Raji (cell line): ENCODE measurements around the gene SNED1.

Experiments
- POLR2A ChIP-seq: IDR thresholded peaks from 2 replicates; pipeline ENCODE4 v1.6.1; 2011; ENCODE audit warnings: low read depth, low read length, control low read depth; ENCODE audit not compliant: insufficient read depth

The SNED1 gene

DNA sequence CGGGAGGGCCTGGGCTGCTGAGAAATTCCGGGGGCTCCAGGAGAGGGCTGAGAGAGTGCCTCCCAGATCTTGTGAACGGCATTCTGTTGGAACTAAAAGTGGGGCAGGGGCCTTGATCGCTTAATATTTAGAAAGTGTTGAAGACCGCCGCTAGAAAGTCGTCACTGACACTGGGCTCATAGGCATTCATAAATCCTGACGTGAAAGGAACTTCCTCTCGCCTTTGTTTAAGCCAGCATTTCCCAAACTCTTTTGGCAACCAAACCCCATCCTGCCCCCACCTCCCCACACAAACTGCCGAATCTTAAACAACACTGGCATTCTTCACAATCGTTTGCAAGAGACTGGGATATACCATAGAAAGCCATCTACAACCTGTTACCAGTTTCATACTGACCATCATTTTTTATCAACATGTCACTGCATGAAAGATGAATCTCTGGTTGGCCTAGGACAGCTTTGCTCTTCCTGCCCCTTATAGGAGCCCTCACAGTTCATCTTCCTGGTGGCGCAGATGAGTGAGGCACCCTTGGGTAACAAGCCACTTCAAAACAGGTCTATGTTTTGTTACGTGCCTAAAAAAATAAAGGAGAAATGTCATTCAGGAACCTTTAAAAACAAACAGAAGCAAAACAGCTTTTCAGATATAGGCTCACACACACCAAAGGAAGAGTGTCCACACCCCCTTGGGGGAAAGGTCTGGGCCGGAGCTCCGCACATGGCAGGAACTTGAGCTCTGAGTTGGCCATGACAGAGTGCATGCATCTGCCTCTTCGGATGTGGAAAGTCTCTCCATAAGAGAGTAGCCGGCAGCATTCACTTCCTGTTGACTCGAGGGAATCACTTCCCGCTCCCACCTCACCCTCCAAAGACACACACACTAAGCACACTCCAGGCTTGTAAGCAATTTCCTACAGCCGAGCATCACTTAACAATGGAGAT is 90.6 kb downstream of the SNED1 start:
- no peak for TF ChIP-seq POLR2A

DNA sequence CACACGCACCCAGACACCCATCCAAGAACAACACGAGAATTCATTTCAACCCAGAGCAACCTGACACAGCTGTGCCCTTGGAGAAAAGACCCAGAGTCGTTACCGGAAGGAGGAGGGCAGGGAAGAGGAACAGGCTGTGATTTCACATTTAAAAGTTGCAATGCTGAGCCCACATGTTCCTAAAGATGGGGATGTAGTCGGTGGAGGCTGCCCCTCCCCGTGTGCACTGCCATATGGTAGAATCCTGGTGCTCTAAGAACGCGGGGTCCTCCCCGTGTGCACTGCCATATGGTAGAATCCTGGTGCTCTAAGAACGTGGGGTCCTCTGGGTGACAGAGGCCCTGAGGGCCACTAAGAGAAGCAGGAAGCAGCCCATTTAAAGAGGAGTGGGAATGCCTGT is 92.8 kb downstream of the SNED1 start:
- TF ChIP-seq POLR2A: no peak

DNA sequence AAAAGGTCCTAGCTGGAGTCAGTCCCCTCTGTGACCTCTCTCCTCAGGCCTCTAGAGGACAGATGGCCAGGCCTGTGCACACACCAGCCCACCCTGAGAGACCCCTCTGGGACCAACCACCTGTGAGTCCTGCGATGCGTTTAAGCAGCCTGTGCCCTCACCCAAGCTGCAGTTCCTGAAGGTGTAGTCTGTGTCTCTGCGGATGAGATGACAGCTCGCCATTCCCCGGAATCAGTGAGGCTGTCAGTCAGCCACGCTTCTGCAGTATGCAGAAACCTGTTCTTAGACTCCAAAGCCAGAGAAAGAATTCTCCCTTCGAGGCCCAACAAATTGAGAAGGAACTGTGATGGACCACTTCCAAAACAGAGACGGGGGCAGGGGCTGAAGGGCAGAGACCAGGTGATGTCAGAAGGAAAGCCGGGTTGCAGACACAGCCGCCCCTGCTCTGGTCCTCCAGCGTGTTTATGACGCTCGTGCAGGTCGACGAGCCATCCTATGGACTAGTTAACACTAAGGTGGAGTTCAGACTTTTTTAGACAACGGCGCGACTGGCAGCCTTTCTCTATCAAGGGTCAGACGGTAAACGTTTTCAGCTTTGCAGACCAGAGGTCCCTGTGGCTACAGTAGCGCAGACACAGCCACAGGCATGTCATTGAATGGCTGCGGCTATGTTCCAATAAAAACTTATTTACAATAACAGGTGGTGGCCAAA is 93.5 kb downstream of the SNED1 start:
- no peak for TF ChIP-seq POLR2A

DNA sequence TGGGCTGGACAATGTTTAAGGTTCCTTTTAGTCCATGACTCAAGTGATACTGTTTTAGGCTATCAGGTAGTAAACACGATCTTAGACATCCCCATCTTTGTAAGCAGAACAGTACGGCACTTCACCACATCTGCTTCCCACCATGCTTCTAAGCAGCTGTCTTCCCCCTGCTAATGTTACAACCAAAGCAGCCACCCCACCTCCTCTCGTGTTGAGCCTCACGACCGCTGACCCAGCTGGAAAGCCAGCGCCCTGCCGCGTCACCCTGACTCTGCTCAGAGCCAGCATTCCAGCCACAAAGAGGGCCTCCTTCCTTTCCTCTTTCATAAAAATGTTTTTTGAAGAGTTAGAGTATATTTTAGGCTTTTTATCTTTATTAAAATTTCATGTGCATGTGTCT is 94.3 kb downstream of the SNED1 start:
- TF ChIP-seq POLR2A: no peak

DNA sequence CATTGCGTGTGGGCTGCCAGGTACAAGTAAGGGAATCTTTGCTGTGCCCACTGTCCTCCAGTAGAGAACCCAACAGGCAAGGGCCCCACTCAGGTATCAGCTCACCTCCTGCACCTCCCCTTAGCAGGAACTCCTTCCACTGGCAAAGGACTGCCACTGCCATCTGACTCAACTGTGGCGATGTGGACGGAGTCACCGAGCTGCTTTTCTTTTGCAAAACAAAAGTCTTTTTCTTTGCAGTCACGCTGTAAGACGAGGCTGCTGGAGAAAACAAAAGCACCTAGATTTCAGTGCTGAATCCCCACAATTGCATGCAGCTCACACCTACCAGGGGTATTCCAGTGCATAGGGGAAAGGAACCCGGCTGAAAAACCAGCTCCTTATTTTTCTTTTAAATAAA is 95.8 kb downstream of the SNED1 start:
- TF ChIP-seq POLR2A: no peak

GRCh38 chr2:241094924-241095420 is 96.6 kb downstream of the SNED1 start:
- no peak for TF ChIP-seq POLR2A

GRCh38 chr2:241095594-241096290 is 97.3 kb downstream of the SNED1 start:
- no peak for TF ChIP-seq POLR2A

- no peak for TF ChIP-seq POLR2A
These were observed 98.6 kb downstream of the SNED1 start for GRCh38 chr2:241096979-241097378.

DNA sequence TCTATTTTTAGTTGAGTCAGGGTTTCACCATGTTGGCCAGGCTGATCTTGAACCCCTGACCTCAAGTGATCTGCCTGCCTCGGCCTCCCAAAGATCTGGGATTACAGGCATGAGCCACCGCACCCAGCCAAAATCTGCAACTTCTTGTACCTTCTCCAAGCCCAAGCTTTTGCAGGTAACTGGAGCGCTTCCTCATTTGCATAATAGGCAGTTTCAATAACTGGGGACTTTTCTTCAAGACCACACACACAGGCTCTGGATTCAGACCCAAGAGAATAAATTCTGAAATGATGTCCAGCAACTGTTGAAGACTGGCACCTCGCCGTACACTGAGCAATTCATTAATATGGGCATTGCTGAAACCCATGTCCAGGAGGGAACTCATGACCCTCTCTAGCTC is 100.8 kb downstream of the SNED1 start:
- TF ChIP-seq POLR2A: no peak

DNA sequence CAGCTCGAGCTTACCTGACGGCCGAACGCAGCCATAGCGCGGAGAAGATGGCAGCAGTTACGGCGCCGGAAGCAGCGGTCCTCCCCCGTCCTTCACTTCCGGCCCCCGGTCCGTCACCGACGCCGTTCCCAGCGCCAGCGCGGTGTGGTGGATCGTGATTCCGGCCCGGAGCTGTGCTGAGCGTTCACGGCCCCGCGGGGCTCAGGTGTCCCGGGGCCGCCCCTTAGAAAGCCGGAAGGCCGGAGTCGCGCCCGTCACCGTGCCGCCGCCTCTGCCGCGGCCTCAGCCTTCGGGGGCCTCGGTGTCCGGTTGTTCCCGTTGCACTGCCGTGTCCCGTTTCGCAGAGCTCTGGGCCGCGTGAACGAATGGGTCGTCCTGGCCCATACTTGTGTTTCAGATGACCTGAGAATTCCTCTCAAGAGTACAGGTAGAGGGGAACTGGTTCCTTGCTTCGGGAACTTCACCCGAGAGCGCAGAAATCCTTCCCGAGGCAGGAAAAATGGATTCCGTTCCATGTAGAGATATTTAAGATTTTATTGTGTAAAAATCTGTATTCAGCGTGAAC is 103.9 kb downstream of the SNED1 start, which contains the start of gene MTERF4:
Gene MTERF4 (minus strand): TSS at position 49 of the 565 bp plus-strand sequence. CDS start 14 bp downstream, at position 35.
- peak; percentile 91 for TF ChIP-seq POLR2A

GRCh38 chr2:241103176-241103595 is 104.8 kb downstream of the SNED1 start:
- no peak for TF ChIP-seq POLR2A

DNA sequence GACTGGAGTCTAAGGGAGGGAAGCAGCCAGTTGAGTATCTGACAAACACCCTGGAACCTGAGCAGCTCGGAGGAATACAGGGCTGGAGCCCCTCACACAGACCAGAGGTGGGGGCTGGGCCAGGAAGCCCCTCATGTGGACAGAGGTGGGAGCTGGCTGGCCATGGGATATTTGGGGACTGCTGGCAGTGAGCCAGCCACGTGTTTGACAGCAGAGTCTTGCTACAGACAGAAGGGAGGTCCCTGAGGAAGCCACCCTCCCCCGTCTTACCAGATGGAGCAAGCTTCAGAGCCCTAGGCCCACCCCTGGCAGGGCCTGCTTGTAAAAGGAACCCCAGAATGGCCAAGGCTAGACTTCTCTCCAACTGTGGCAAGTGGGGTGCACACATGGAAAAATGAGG is 107.2 kb downstream of the SNED1 start:
- TF ChIP-seq POLR2A: no peak

DNA sequence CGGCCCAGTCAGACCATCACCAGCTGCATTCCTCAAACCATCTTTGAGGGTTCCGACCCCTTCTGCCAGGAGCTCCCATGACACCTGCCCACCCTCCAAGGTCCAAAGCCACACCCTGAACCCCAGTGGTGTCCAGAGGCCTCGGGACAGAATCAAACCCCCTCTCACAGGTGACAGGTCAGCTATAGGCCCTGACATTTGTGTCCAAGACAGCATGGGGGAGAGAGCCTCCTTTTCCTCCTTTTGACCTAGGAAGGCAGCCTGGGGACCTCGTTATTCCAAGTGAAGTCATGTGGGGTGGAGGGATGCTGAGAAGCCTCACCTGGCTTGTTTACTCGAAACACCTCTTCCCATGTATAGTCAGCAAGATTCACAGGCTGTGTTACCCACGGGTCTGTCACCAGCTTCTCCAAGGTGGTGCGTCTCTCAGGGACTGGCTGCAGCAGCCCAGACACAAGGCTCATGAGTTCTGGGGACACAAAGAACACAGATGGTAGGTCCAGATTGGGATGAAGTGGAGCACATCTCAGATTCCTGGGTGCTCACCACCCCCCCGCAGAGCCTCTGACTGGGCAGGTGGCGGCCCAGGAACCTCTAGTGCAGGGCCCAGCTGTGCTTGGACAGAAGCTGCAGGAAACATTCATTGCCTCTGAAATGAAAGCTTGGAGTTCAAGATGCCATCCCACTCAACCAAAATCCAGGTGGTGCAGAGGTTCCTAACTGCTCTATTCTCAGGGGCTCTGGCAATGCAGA is 108.8 kb downstream of the SNED1 start:
- TF ChIP-seq POLR2A: no peak

DNA sequence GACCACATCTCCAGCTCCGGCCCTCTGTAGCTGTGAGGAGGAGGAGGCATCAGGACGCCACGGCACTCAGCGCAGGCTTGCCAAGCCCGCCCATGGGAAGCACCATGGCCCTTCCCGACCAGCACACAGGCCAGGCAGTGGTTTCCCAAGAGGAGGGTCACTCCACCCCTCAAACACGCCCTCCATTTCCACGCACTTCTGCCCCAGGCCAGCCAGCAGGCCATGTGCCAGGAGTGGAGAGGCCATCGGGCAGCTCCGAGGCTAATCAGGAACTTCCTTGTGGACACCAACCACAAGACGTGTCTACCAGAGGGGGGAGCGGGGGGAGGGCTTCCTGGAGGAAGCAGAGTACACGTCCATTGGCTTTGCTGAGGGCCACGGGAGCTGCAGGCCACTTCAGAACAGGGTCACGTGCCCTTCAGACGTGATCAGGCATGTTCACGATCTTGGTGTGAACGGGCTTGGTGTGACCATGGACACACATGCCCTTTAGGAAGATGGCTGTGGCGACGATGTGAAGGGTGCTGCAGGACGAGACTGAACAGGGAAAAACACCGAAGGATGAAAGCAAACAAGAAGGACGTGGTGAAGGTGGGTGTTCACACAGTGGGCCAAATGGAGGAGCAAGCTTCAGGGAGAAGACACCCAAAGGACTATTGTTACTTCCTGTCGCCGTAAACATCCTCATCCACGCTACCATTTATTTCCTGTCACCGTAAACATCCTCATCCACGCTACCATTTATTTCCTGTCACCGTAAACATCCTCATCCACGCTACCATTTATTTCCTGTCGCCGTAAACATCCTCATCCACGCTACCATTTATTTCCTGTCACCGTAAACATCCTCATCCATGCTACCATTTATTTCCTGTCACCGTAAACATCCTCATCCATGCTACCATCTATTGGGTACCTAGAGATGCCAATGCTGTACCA is 110.1 kb downstream of the SNED1 start:
- no peak for TF ChIP-seq POLR2A
